CD4-positive, alpha-beta T cell treated with Interferon alpha-2 for 1 hour (primary cell): Measurements from ENCODE around the gene TMEM222.
"Not testable (repeated sequence)": the region's sequence is repeated elsewhere in the genome, so short reads cannot be mapped to it uniquely, and the experiment has no call there.

Experiments
- DNase-seq, 2 donors: peaks; one replicate each; pipeline ENCODE4 v3.0.0-alpha.2; 2020 to 2022

Gene TMEM222

DNA sequence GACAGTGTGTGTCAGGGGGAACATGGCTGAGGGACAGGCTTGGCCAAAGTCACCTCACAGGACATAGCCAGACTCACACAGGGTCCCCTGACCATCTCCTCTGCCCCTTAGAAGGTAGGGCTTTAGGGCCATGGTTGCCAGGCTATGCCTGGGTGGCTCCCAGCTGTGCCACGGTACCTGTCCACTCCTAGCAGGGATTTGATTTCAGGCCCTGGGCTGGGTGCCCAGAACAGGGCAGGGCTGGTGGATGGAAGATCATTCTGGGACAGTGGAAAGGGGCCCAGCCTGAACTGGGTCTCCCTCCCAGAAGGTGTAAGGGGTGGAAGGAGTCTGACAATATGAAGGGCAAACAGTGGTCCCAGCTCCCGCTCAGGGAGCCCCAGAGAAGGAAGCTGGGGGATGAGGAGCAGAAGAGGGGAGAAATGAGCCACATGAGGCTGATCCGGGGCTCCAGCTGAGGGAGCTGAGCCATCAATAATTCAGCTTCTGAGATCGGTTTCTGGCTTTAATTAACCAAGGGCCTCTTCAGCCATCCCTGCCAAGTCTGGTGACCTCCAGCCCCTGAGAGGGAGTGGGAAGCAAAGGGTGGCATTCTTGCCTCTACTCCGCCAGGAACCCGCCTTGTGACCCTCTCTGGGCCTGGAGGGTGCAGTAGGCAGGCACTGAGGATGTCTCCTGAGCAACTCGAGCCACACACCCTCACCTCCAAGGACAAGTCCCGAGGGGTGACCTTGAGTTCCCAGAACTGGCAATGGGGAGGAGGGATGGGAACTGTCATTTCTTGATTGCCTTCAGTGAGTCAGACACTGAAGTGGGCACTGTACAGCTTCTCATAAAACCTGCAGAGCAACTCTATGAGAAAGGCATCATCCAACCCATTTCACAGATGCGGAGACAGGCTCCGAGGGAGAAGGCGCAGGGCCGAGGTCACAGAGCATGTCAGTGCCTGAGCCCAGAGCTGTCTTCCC lies 59.1 kb downstream of the TMEM222 start:
- DNase-seq: no peak

DNA sequence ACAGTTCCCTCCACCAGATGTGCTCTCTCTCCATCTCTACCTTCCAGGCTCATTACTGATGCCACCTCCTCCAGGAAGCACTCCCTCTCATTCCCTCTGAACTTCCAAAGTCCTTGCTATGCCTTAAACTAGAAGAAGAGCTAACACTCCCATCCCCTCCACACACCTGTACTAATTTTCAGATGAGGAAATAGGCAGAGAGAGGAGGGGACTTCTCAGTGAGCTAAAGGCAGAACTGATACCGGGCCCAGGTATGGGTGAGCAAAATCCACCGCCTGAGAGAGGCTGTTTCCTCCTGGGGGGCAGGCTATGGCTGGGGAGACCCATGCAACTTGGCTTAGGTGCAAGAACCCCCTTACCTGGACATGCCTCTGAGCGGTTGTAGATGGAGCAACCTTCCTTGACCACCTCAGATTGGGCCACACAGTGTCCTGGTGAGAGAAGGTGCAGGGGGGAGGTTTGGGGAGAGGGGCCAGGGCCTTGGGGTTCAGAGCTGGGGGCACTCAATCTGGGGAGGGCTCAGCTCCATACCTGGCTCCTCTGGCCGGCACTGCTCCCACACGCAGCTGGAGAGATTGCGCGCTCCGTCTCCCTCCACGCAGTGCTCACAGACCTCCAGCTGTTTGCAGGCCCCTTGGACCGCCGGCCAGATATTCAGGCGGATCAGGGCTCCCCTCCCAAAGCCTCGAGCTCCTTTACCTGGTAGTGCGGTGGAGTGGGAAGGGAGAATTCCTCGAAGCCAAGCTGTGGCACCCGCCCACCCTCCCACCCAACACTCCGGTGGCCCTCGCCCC lies 60.2 kb downstream of the TMEM222 start:
- DNase-seq: no peak

DNA sequence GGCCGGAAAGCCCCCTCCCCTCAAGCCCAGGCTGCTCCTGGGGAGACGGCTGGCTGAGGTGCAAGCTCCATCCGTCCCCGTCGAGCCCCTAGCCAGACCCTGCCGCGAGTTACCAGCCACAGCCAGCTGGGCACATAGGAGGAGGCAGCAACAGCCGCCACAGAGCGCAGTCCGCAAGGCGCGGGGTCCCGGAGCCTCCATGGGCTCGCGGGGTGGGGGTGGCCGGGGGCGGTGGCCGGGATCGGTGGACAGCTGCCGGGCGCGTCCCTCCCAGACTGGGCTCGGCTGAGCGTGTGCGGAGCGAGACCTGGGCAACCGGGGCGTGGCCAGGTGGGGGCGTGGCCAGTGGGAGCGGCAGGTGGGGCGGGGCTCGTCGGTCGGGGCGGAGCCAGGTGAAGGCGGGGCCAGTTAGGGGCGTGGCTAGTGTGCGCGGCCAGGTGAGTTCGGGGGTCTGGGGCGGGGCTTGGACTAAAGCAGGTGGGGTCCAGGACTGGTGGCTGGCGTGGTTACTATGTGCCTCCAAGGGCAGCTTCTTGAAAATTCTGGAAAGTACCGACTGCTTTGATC lies 61.2 kb downstream of the TMEM222 start, which contains the start of gene CD164L2:
TSS of gene CD164L2 (minus strand) at position 295 of the 567 bp plus-strand sequence. CDS start at position 201, 94 bp downstream.
- peak in 1 of 2 donors; percentile 53 for DNase-seq

DNA sequence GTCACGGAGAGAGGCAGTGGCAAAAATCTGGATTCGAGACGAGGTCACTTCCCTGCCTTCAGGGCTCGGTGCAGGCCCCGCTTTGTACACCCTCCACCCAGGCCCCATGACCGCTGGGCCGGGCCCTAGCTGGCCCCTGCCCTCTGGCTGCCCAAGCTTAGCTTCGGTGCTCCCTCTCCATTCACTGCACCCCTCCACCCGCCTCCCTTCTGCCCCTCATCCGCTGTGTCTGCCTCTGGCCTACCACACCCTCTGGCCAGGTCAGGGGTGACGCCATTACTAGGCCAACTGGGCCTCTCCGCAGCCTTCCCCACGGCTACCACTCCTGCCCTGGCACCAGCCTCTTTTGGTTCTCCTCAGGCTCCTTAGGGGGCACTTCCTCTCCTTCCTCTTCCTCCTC lies 61.7 kb downstream of the TMEM222 start:
- DNase-seq: no peak

DNA sequence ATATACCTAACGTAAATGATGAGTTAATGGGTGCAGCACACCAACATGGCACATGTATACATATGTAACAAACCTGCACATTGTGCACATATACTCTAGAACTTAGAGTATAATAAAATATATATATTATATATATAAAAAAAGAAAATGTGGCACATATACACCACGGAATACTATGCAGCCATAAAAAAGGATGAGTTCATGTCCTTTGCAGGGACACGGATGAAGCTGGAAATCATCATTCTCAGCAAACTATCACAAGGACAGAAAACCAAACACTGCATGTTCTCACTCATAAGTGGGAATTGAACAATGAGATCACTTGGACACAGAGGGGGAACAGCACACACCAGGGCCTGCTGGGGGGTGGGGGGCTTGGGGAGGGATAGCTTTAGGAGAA lies 62.8 kb downstream of the TMEM222 start:
- DNase-seq: not testable (repeated sequence)
